GM20431 (cell line): ENCODE data around the gene CEMIP.

Experiments
- in situ Hi-C: fragments of 300-500 bp; cut with MseI, MboI; formaldehyde crosslinking; loops from one replicate; pipeline ENCODE4 v1.15.0; 2020; ENCODE audit warnings: low sequenced_read_pairs; ENCODE audit not compliant: unreplicated experiment

Gene CEMIP

GRCh38 chr15:80966431-80967197 is 187.4 kb downstream of the CEMIP start:
- in situ Hi-C loops, result loop anchor here (25.0 kb wide), 1 partner anchor 504 kb away; no protein-coding TSS in a partner anchor

- in situ Hi-C loops, result loop anchor here (25.0 kb wide), 1 partner anchor 505 kb away; no protein-coding TSS in a partner anchor
These were observed 188.3 kb downstream of the CEMIP start for GRCh38 chr15:80967451-80967850.

GRCh38 chr15:80967991-80968510 is 188.9 kb downstream of the CEMIP start:
- in situ Hi-C loops, result loop anchor here (25.0 kb wide), 1 partner anchor 506 kb away; no protein-coding TSS in a partner anchor

- in situ Hi-C loops, result loop anchor here (25.0 kb wide), 1 partner anchor 507 kb away; no protein-coding TSS in a partner anchor
These were observed 190.1 kb downstream of the CEMIP start for GRCh38 chr15:80969316-80969715.

- in situ Hi-C loops, result loop anchor here (25.0 kb wide), 1 partner anchor 508 kb away; no protein-coding TSS in a partner anchor
These were observed 191.0 kb downstream of the CEMIP start for GRCh38 chr15:80970018-80970657.

GRCh38 chr15:80970658-80971057 is 191.5 kb downstream of the CEMIP start:
- in situ Hi-C loops, result loop anchor here (25.0 kb wide), 1 partner anchor 508 kb away; no protein-coding TSS in a partner anchor

- in situ Hi-C loops, result loop anchor here (25.0 kb wide), 1 partner anchor 509 kb away; no protein-coding TSS in a partner anchor
These were observed 192.0 kb downstream of the CEMIP start for GRCh38 chr15:80971143-80971542.

GRCh38 chr15:80972276-80972675 is 193.1 kb downstream of the CEMIP start:
- in situ Hi-C loops, result loop anchor here (25.0 kb wide), 1 partner anchor 510 kb away; no protein-coding TSS in a partner anchor

GRCh38 chr15:80974914-80975313 is 195.7 kb downstream of the CEMIP start:
- in situ Hi-C loops, result loop anchor here (25.0 kb wide), 2 partner anchors 287 to 513 kb away; no protein-coding TSS in a partner anchor

GRCh38 chr15:80976851-80977250 is 197.7 kb downstream of the CEMIP start:
- in situ Hi-C loops, result loop anchor here (25.0 kb wide), 1 partner anchor 285 kb away; no protein-coding TSS in a partner anchor

GRCh38 chr15:80977627-80978036 is 198.5 kb downstream of the CEMIP start:
- in situ Hi-C loops, result loop anchor here (25.0 kb wide), 1 partner anchor 285 kb away; no protein-coding TSS in a partner anchor

GRCh38 chr15:80978685-80979329 is 199.6 kb downstream of the CEMIP start:
- in situ Hi-C loops, result loop anchor here (25.0 kb wide), 1 partner anchor 283 kb away; no protein-coding TSS in a partner anchor

- in situ Hi-C loops, result loop anchor here (25.0 kb wide), 1 partner anchor 283 kb away; no protein-coding TSS in a partner anchor
These were observed 200.5 kb downstream of the CEMIP start for GRCh38 chr15:80979538-80980200.

- in situ Hi-C loops, result loop anchor here (25.0 kb wide), 1 partner anchor 280 kb away; no protein-coding TSS in a partner anchor
These were observed 203.0 kb downstream of the CEMIP start for GRCh38 chr15:80982205-80982604.

- in situ Hi-C loops, result loop anchor here (25.0 kb wide), 1 partner anchor 279 kb away; no protein-coding TSS in a partner anchor
These were observed 203.7 kb downstream of the CEMIP start for GRCh38 chr15:80982839-80983238.

- in situ Hi-C loops, result loop anchor here (25.0 kb wide), 1 partner anchor 277 kb away; no protein-coding TSS in a partner anchor
These were observed 205.7 kb downstream of the CEMIP start for GRCh38 chr15:80984856-80985255.

GRCh38 chr15:80985981-80986380 is 206.8 kb downstream of the CEMIP start:
- in situ Hi-C loops, result loop anchor here (25.0 kb wide), 1 partner anchor 276 kb away; no protein-coding TSS in a partner anchor

- in situ Hi-C loops, result loop anchor here (25.0 kb wide), 1 partner anchor 276 kb away; no protein-coding TSS in a partner anchor
These were observed 207.3 kb downstream of the CEMIP start for GRCh38 chr15:80986487-80986886.
